HG03025 (cell line): ENCODE measurements around the gene BDP1.
A peak's percentile ranks its signal among the peaks of the same experiment; 100 is the strongest.
"Not testable (repeated sequence)": the region's sequence is repeated elsewhere in the genome, so short reads cannot be mapped to it uniquely, and the experiment has no call there.

Experiments used
- ATAC-seq: cut with Tn5 transposase; IDR thresholded peaks from one replicate; pipeline ENCODE4 v1.9.1; 2021; ENCODE audit warnings: mild to moderate bottlenecking, moderate library complexity; ENCODE audit not compliant: unreplicated experiment, low FRiP score

The BDP1 gene

GRCh38 chr5:71601222-71602026, 146.0 kb downstream of the BDP1 start:
- ATAC-seq, result peak; percentile 97

- ATAC-seq, result not testable (repeated sequence)
These were observed 154.5 kb downstream of the BDP1 start for GRCh38 chr5:71609916-71610315.

- no peak for ATAC-seq
These were observed 160.4 kb downstream of the BDP1 start for GRCh38 chr5:71615809-71616208.
